ENCODE measurements around the gene SDHC. TPM values are rescaled to one million over a fixed set of nuclear protein-coding genes. Genes with fewer than 3 reads are reported as not detected.
A peak's percentile ranks its signal among the peaks of the same experiment; 100 is the strongest.
"Not testable (repeated sequence)": the region's sequence is repeated elsewhere in the genome, so short reads cannot be mapped to it uniquely, and the experiment has no call there.

The SDHC gene
- total RNA-seq, 1 donor from 2014 or later = 167 TPM

GRCh38 chr1:161311595-161312181 lies 2.5 kb upstream of the SDHC start:
- TF ChIP-seq CTCF (IDR thresholded peaks at IDR 0.05) = no peak
- intact Hi-C loops (cut with DNase I) = no loop called here
- H3K36me3 ChIP-seq = no peaks in the 10 kb centered on the region
- ATAC-seq = no peak
- no peaks in the 10 kb centered on the region for H3K27me3 ChIP-seq (ENCODE audit: low read depth)
- no peak overlapping the region for H3K27ac ChIP-seq
- peaks cover 24% of the 10 kb centered on the region for H3K4me1 ChIP-seq
- no peak for DNase-seq
- H3K4me3 ChIP-seq = no peak overlapping the region
- no peaks in the 10 kb centered on the region for H3K9me3 ChIP-seq

GRCh38 chr1:161313554-161314200 lies 504 bp upstream of the SDHC start:
- no peaks in the 10 kb centered on the region for H3K27me3 ChIP-seq (ENCODE audit: low read depth)
- ATAC-seq (peak; percentile 18 to 43), DNase-seq (no peak)
- H3K36me3 ChIP-seq = peaks cover 3% of the 10 kb centered on the region
- TF ChIP-seq CTCF (IDR thresholded peaks at IDR 0.05) = no peak
- H3K4me3 ChIP-seq = peak overlapping the region; percentile 97
- H3K4me1 ChIP-seq = peaks cover 19% of the 10 kb centered on the region
- intact Hi-C loops (cut with DNase I) = no loop called here
- no peaks in the 10 kb centered on the region for H3K9me3 ChIP-seq
- H3K27ac ChIP-seq = peak overlapping the region; percentile 97

- H3K4me1 ChIP-seq = peaks cover 19% of the 10 kb centered on the region
- intact Hi-C loops (cut with DNase I); H3K27me3 ChIP-seq (ENCODE audit: low read depth); H3K9me3 ChIP-seq; ATAC-seq; DNase-seq; H3K4me3 ChIP-seq; H3K27ac ChIP-seq: not testable (repeated sequence)
- H3K36me3 ChIP-seq = peaks cover 15% of the 10 kb centered on the region
These were observed 1.9 kb downstream of the SDHC start for GRCh38 chr1:161315841-161316674.

- no peaks in the 10 kb centered on the region for H3K4me1 ChIP-seq
- no peaks in the 10 kb centered on the region for H3K9me3 ChIP-seq
- no peak for ATAC-seq
- DNase-seq = no peak
- H3K4me3 ChIP-seq = no peak overlapping the region
- peaks cover 62% of the 10 kb centered on the region for H3K36me3 ChIP-seq
- no peak for TF ChIP-seq CTCF (IDR thresholded peaks at IDR 0.05)
- H3K27ac ChIP-seq = no peak overlapping the region
- intact Hi-C loops (cut with DNase I) = no loop called here
- no peaks in the 10 kb centered on the region for H3K27me3 ChIP-seq (ENCODE audit: low read depth)
These were observed 9.8 kb downstream of the SDHC start for GRCh38 chr1:161324020-161324419.

- intact Hi-C loops (cut with DNase I) = no loop called here
These were observed 16.2 kb downstream of the SDHC start for GRCh38 chr1:161330346-161330745.

More at GRCh38 chr1:161330346-161330745, 16.2 kb downstream of the SDHC start:
- Histone ChIP-seq H3K9me3 (no peaks in the 10 kb centered on the region), H3K27me3 (ENCODE audit: low read depth) (no peaks in the 10 kb centered on the region), H3K4me3 (no peak overlapping the region), H3K36me3 (peaks cover 99% of the 10 kb centered on the region), H3K27ac (no peak overlapping the region), H3K4me1 (no peaks in the 10 kb centered on the region)
- DNase-seq = no peak
- no peak for TF ChIP-seq CTCF (IDR thresholded peaks at IDR 0.05)
- ATAC-seq = no peak
